Endothelial cell of umbilical vein (primary cell): Measurements from ENCODE around the gene CD247. TPM values are rescaled to one million over a fixed set of nuclear protein-coding genes. Genes with fewer than 3 reads are reported as not detected.

Source experiments
- BruUV-seq: library from RNA; stranded (reverse); fragments of 400-500 nt; replicated peaks from 2 replicates; lab custom pipeline; 2021; lab: Mats Ljungman, UMichigan
- CTCF ChIA-PET: fragments of 300-600, 350-600 bp; sonication (Branson Sonifier 250); formaldehyde crosslinking; loops from one replicate; lab custom pipeline; 2021; ENCODE audit warnings: antibody characterized with exemption, inconsistent platforms; lab: Charles Lee
- POLR2A ChIA-PET: fragments of 300-600, 350-600 bp; sonication (Branson Sonifier 250); formaldehyde crosslinking; loops from one replicate; lab custom pipeline; 2021; ENCODE audit warnings: antibody characterized with exemption, inconsistent platforms; lab: Charles Lee
- DNase-seq: peaks from one replicate; pipeline ENCODE4 v3.0.0-alpha.2; 2011; ENCODE audit warnings: low read depth, low spot score
- FAIRE-seq: peaks from 2 replicates; lab custom pipeline; 2011; peaks lifted over from hg19 to GRCh38; lab: Jason Lieb, UNC
- H2AFZ ChIP-seq: 2 replicates; pipeline ENCODE4 v1.6.0; 2012; ENCODE audit warnings: low read depth, low read length, control low read depth, inconsistent platforms
- H3K27ac ChIP-seq: 2 replicates; pipeline ENCODE4 v1.5.1; 2011; ENCODE audit warnings: low read depth, mild to moderate bottlenecking, control low read depth, low read length, moderate library complexity; ENCODE audit not compliant: insufficient read depth
- H3K27me3 ChIP-seq, 2 experiments: 2 replicates each; pipeline versions ENCODE4 v1.6.0 to v1.6.1; 2011; ENCODE audit warnings: low read length in 2 of 2, mixed read lengths in 1 of 2; ENCODE audit not compliant: control insufficient read depth in 2 of 2, insufficient read depth in 2 of 2
- H3K36me3 ChIP-seq, 2 experiments: 2 replicates in 1 of 2; 3 replicates in 1 of 2; pipeline ENCODE4 v1.5.1; 2011; ENCODE audit warnings: low read length in 2 of 2, mild to moderate bottlenecking in 1 of 2, moderate library complexity in 1 of 2; ENCODE audit not compliant: control insufficient read depth in 2 of 2, insufficient read depth in 2 of 2; ENCODE audit errors: extremely low read depth in 1 of 2
- H3K4me1 ChIP-seq: 3 replicates; pipeline ENCODE4 v1.5.1; 2011; ENCODE audit warnings: mild to moderate bottlenecking, low read length; ENCODE audit not compliant: control insufficient read depth, insufficient read depth; ENCODE audit errors: extremely low read depth
- H3K4me2 ChIP-seq: 2 replicates; pipeline ENCODE4 v1.6.1; 2011; ENCODE audit warnings: low read length, control low read depth, mixed read lengths; ENCODE audit not compliant: insufficient read depth
- H3K4me3 ChIP-seq, 3 experiments: fragments of 200-600 bp in 1 of 3; sonication (generic), shearing (Covaris generic) in 1 of 3; replicated peaks in 1 of 3; 2 replicates each; pipeline ENCODE4 v1.5.1; 2011 to 2016; ENCODE audit warnings: control low read depth in 3 of 3, low read length in 3 of 3, mild to moderate bottlenecking in 2 of 3, inconsistent platforms in 1 of 3, low read depth in 1 of 3, moderate library complexity in 1 of 3; ENCODE audit not compliant: insufficient read depth in 1 of 3
- H3K79me2 ChIP-seq: 2 replicates; pipeline ENCODE4 v1.6.0; 2012; ENCODE audit warnings: low read length, inconsistent platforms; ENCODE audit not compliant: control insufficient read depth, insufficient read depth
- H3K9ac ChIP-seq: replicated peaks from 2 replicates; pipeline ENCODE3; 2011; ENCODE audit warnings: low read length, control low read depth; ENCODE audit not compliant: insufficient read depth; ENCODE audit errors: extremely low read depth
- H3K9me1 ChIP-seq: replicated peaks from 3 replicates; pipeline ENCODE4 v1.6.0; 2011; ENCODE audit warnings: mild to moderate bottlenecking, low read length; ENCODE audit not compliant: control insufficient read depth, insufficient read depth; ENCODE audit errors: extremely low read depth
- H3K9me3 ChIP-seq: replicated peaks from 2 replicates; pipeline ENCODE4 v1.5.1; 2012; ENCODE audit warnings: low read length, inconsistent platforms; ENCODE audit not compliant: control insufficient read depth, insufficient read depth
- H4K20me1 ChIP-seq: replicated peaks from 2 replicates; pipeline ENCODE3; 2011; ENCODE audit warnings: mild to moderate bottlenecking, low read length; ENCODE audit not compliant: control insufficient read depth, insufficient read depth; ENCODE audit errors: extremely low read depth
- EZH2 ChIP-seq: IDR thresholded peaks from 2 replicates; pipeline ENCODE4 v1.6.1; 2012; ENCODE audit warnings: borderline replicate concordance, low read depth, mild to moderate bottlenecking, moderate library complexity, low read length, inconsistent platforms; ENCODE audit not compliant: severe bottlenecking
- FOS ChIP-seq: IDR thresholded peaks from 2 replicates; pipeline ENCODE4 v1.6.1; 2011; ENCODE audit warnings: mild to moderate bottlenecking, low read length, moderate library complexity, borderline replicate concordance; ENCODE audit not compliant: insufficient read depth
- GATA2 ChIP-seq: IDR thresholded peaks from 2 replicates; pipeline ENCODE4 v1.7.0; 2011; ENCODE audit warnings: low read depth, mild to moderate bottlenecking, moderate library complexity, mixed read lengths, low read length; ENCODE audit not compliant: insufficient read length, insufficient read depth
- JUN ChIP-seq: IDR thresholded peaks from 2 replicates; pipeline ENCODE4 v1.6.1; 2011; ENCODE audit warnings: borderline replicate concordance, low read depth; ENCODE audit not compliant: insufficient read length, insufficient read depth
- MYC ChIP-seq: IDR thresholded peaks from one replicate; pipeline ENCODE4 v1.6.1; 2011; ENCODE audit warnings: mild to moderate bottlenecking, low read depth, low read length
- POLR2A ChIP-seq: IDR thresholded peaks from 2 replicates; pipeline ENCODE4 v1.6.1; 2012; ENCODE audit warnings: low read depth, mild to moderate bottlenecking, control low read depth, low read length
- POLR2AphosphoS5 ChIP-seq: IDR thresholded peaks from 2 replicates; pipeline ENCODE4 v1.6.1; 2012; ENCODE audit warnings: low read depth, mild to moderate bottlenecking, control low read depth, low read length, moderate library complexity; ENCODE audit not compliant: insufficient read depth
- dilution Hi-C: fragments of 300-500 bp; cut with MboI; formaldehyde crosslinking; loops from one replicate; pipeline ENCODE4 v1.15.0; 2019; ENCODE audit warnings: low sequenced_read_pairs; ENCODE audit not compliant: extremely low pct_ligation_motif_present
- intact Hi-C: fragments of 100-400 bp; cut with micrococcal nuclease; formaldehyde crosslinking; loops from one replicate; pipeline ENCODE4 v1.10.0; 2022
- polyA plus RNA-seq, 4 experiments: library from polyadenylated mRNA; depleted of rRNA in 3 of 4; stranded (reverse) in 3 of 4; unstranded in 1 of 4; fragments of >200 nt; gene quantifications; 2 replicates each; pipeline versions ENCODE4 v1.2.1 to v1.2.3, GENCODE V29; 2011 to 2012; ENCODE audit warnings: missing spikeins in 1 of 4
- total RNA-seq: library from RNA; stranded (reverse); gene quantifications from 2 replicates; pipeline ENCODE4 v1.2.3, GENCODE V29; 2021
- TF ChIP-seq, protein P1 (sequence below): IDR thresholded peaks from 2 replicates; pipeline ENCODE4 v1.6.1; 2011; ENCODE audit not compliant: insufficient read depth, insufficient read length
- TF ChIP-seq, protein P2 (sequence below), 2 donors: IDR thresholded peaks; 1 replicate in 1 of 2; 2 replicates in 1 of 2; pipeline ENCODE4 v1.5.1; 2011; ENCODE audit warnings: low read length in 2 of 2, mild to moderate bottlenecking in 2 of 2, moderate library complexity in 2 of 2, control low read depth in 1 of 2, inconsistent platforms in 1 of 2, low read depth in 1 of 2; ENCODE audit not compliant: insufficient read depth in 1 of 2; ENCODE audit errors: extremely low read depth in 1 of 2

Gene CD247
- total and polyA plus RNA-seq, 2 donors (not counting 3 experiments of a cell fraction or from before 2014, with no cell fraction given) = not detected

DNA sequence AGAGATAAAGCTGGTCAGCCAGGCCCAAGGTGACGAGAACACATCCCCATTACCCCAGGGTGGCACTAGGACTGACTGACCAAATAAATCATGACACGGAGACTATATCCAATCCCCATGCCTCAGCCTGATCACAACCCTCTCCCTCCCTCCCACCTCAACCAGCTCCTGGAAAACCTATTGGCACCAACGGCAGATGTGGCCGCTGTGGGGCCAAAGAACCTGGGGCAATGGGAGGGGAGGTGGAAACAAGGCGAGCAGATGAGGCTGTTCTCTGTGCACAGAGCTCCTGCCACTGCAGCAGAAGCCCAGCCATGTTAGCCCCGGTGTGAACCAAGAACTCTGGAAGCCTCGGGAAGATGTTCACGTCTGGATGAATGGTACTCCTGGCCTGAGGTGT lies 77.6 kb downstream of the CD247 start:
- Histone ChIP-seq H2AFZ (no peak overlapping the region), H3K9ac (no peak overlapping the region), H3K4me3 (no peak overlapping the region), H3K4me2 (no peak overlapping the region), H3K9me1 (no peaks in the 10 kb centered on the region), H3K4me1 (no peaks in the 10 kb centered on the region), H3K27me3 (peaks cover 0 to 2% of the 10 kb centered on the region in 2 experiments), H3K27ac (no peak overlapping the region), H3K9me3 (no peaks in the 10 kb centered on the region), H3K36me3 (no peaks in the 10 kb centered on the region), H3K79me2 (no peaks in the 10 kb centered on the region), H4K20me1 (no peaks in the 10 kb centered on the region)
- BruUV-seq = no TSS peak
- no peak for TF ChIP-seq JUN
- TF ChIP-seq MYC = no peak
- no peak for TF ChIP-seq GATA2
- FAIRE-seq = no peak
- no peak for DNase-seq
- dilution Hi-C loops = no loop called here
- intact Hi-C loops = loop anchor here (10.0 kb wide), 1 partner anchor 244 kb away; no protein-coding TSS in a partner anchor
- ChIA-PET POLR2A (no interaction called here), CTCF (interaction anchor here (0.8 to 7.5 kb wide), 11 partner anchors 10 to 530 kb away, joined by 3 to 162 read pairs (median 3); no protein-coding TSS in a partner anchor)

DNA sequence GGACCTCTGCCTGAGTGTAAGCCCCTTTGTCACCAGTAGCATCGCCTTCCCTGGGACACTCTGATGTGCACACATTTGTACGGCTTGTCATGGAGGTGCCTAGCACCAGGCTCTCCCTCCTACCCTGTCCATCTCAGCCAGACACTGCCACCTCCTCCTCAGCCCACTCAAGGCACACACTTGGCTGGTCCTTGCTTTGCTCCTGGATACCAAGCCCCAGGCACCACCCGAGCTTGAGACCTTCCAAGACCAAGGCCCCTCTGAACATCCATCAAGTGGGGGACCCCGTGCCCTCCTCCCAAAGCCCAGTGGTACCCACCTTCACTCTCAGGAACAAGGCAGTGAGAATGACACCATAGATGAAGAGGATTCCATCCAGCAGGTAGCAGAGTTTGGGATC lies 78.0 kb downstream of the CD247 start:
- no peaks in the 10 kb centered on the region for H3K79me2 ChIP-seq
- H3K36me3 ChIP-seq = no peaks in the 10 kb centered on the region
- intact Hi-C loops = loop anchor here (10.0 kb wide), 1 partner anchor 244 kb away; no protein-coding TSS in a partner anchor
- no peaks in the 10 kb centered on the region for H3K9me3 ChIP-seq
- no TSS peak for BruUV-seq
- no peaks in the 10 kb centered on the region for H3K9me1 ChIP-seq
- POLR2A ChIA-PET = no interaction called here
- no peaks in the 10 kb centered on the region for H4K20me1 ChIP-seq
- TF ChIP-seq FOS (no peak), POLR2AphosphoS5 (no peak), GATA2 (no peak), JUN (no peak), MYC (no peak), EZH2 (no peak), POLR2A (no peak)
- TF ChIP-seq, protein P1, sequence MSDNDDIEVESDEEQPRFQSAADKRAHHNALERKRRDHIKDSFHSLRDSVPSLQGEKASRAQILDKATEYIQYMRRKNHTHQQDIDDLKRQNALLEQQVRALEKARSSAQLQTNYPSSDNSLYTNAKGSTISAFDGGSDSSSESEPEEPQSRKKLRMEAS = no peak
- TF ChIP-seq, protein P2, sequence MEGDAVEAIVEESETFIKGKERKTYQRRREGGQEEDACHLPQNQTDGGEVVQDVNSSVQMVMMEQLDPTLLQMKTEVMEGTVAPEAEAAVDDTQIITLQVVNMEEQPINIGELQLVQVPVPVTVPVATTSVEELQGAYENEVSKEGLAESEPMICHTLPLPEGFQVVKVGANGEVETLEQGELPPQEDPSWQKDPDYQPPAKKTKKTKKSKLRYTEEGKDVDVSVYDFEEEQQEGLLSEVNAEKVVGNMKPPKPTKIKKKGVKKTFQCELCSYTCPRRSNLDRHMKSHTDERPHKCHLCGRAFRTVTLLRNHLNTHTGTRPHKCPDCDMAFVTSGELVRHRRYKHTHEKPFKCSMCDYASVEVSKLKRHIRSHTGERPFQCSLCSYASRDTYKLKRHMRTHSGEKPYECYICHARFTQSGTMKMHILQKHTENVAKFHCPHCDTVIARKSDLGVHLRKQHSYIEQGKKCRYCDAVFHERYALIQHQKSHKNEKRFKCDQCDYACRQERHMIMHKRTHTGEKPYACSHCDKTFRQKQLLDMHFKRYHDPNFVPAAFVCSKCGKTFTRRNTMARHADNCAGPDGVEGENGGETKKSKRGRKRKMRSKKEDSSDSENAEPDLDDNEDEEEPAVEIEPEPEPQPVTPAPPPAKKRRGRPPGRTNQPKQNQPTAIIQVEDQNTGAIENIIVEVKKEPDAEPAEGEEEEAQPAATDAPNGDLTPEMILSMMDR (IDR thresholded peaks at IDR 0.05; ENCODE audit: extremely low read depth in 1 of 2, insufficient read depth in 1 of 2, low read depth in 1 of 2, low read length in 2 of 2) = no peak
- no peak overlapping the region for H2AFZ ChIP-seq
- CTCF ChIA-PET = interaction anchor here (0.8 to 7.5 kb wide), 11 partner anchors 10 to 530 kb away, joined by 3 to 162 read pairs (median 4); no protein-coding TSS in a partner anchor
- no peaks in the 10 kb centered on the region for H3K4me1 ChIP-seq
- no peak overlapping the region for H3K4me2 ChIP-seq
- FAIRE-seq = no peak
- no peak overlapping the region for H3K9ac ChIP-seq
- no peak for DNase-seq
- dilution Hi-C loops = no loop called here
- no peaks in the 10 kb centered on the region for H3K27me3 ChIP-seq
- H3K27ac ChIP-seq = no peak overlapping the region
- H3K4me3 ChIP-seq = no peak overlapping the region
